ENCODE results near the gene CLC.

DNA sequence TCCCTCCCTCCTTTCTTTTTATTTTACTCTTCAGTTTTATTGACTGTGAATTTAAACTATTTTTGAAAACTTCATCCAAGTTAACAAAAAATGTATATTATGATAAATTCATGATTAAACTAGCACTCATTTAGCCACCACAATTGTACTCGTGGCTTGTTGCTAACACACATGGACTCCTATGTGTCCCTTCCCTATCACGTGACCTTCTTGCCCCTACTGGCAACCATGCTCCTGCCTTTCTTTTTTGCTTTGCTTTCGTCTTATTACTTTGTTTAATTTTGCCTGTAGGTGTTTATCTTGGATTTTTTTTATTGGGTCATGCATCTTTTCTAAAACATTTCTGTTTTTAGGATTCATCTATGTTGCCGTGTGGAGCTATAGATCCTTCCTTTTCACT, 8.2 kb downstream of the CLC start:
- TF ChIP-seq GATA3 (IDR thresholded peaks at IDR 0.05; ENCODE audit: low read depth, low read length): no peak
- no peak for TF ChIP-seq GATA2 (IDR thresholded peaks at IDR 0.05; ENCODE audit: low read depth, low read length)

Data from SH-SY5Y (cell line).